Uterus (tissue), 2 donors: ENCODE results near the gene COPZ2.

ENCODE experiments used
- CTCF ChIP-seq, 4 experiments: fragments of 200-600 bp in 2 of 4; fragments of 450-650 bp in 2 of 4; sonication (generic) in 2 of 4; IDR thresholded peaks; one replicate each; pipeline ENCODE4 v1.5.1; 2016 to 2019; ENCODE audit warnings: antibody characterized with exemption in 4 of 4, mild to moderate bottlenecking in 2 of 4, moderate library complexity in 1 of 4
- POLR2A ChIP-seq, 2 donors: fragments of 450-650 bp; IDR thresholded peaks; one replicate each; pipeline ENCODE4 v1.6.1; 2016; ENCODE audit warnings: antibody characterized with exemption in 2 of 2, mild to moderate bottlenecking in 1 of 2, moderate library complexity in 1 of 2

- TF ChIP-seq CTCF (IDR thresholded peaks at IDR 0.05) = no peak
- no peak for TF ChIP-seq POLR2A (IDR thresholded peaks at IDR 0.05)
These were observed 54.8 kb downstream of the COPZ2 start for GRCh38 chr17:47982645-47983390.
